ENCODE results near the gene SLC33A1. TPM values are rescaled to one million over a fixed set of nuclear protein-coding genes. Genes with fewer than 3 reads are reported as not detected.
"Not testable (repeated sequence)": the region's sequence is repeated elsewhere in the genome, so short reads cannot be mapped to it uniquely, and the experiment has no call there.

Gene SLC33A1
- total RNA-seq, 3 donors from 2014 or later, result 23.0 to 37.3 (median 33.8) TPM

GRCh38 chr3:155863072-155863784, 9.0 kb upstream of the SLC33A1 start:
- DNase-seq (ENCODE audit: low spot score in 2 of 2), result no peak
- Histone ChIP-seq H3K4me3 (no peak overlapping the region), H3K27me3 (no peaks in the 10 kb centered on the region), H3K27ac (no peak overlapping the region), H3K9me3 (no peaks in the 10 kb centered on the region), H3K4me1 (no peaks in the 10 kb centered on the region), H3K36me3 (no peaks in the 10 kb centered on the region)
- no peak for TF ChIP-seq POLR2A (IDR thresholded peaks at IDR 0.05)
- TF ChIP-seq CTCF (IDR thresholded peaks at IDR 0.05), result no peak
- TF ChIP-seq POLR2AphosphoS5 (IDR thresholded peaks at IDR 0.05), result no peak
- intact Hi-C loops (cut with DNase I; ENCODE audit: low total_unique reads), result no loop called here

GRCh38 chr3:155862290-155862982, 8.2 kb upstream of the SLC33A1 start:
- intact Hi-C loops (cut with DNase I; ENCODE audit: low total_unique reads); DNase-seq (ENCODE audit: low spot score in 2 of 2); H3K4me1 ChIP-seq; H3K27me3 ChIP-seq; H3K36me3 ChIP-seq; H3K27ac ChIP-seq; H3K4me3 ChIP-seq; H3K9me3 ChIP-seq: not testable (repeated sequence)

GRCh38 chr3:155861476-155862183, 7.4 kb upstream of the SLC33A1 start:
- Histone ChIP-seq H3K4me3 (no peak overlapping the region), H3K27me3 (no peaks in the 10 kb centered on the region), H3K9me3 (no peaks in the 10 kb centered on the region), H3K4me1 (no peaks in the 10 kb centered on the region), H3K36me3 (no peaks in the 10 kb centered on the region), H3K27ac (no peak overlapping the region)
- intact Hi-C loops (cut with DNase I; ENCODE audit: low total_unique reads), result no loop called here
- no peak for DNase-seq (ENCODE audit: low spot score in 2 of 2)
- no peak for TF ChIP-seq POLR2AphosphoS5 (IDR thresholded peaks at IDR 0.05)
- TF ChIP-seq CTCF (IDR thresholded peaks at IDR 0.05), result no peak
- TF ChIP-seq POLR2A (IDR thresholded peaks at IDR 0.05), result no peak

GRCh38 chr3:155860424-155860823, 6.2 kb upstream of the SLC33A1 start:
- H3K27ac ChIP-seq; H3K4me1 ChIP-seq; H3K4me3 ChIP-seq; H3K27me3 ChIP-seq; H3K36me3 ChIP-seq; DNase-seq (ENCODE audit: low spot score in 2 of 2); intact Hi-C loops (cut with DNase I; ENCODE audit: low total_unique reads); H3K9me3 ChIP-seq: not testable (repeated sequence)

- intact Hi-C loops (cut with DNase I; ENCODE audit: low total_unique reads), result no loop called here
- TF ChIP-seq POLR2A (IDR thresholded peaks at IDR 0.05), result no peak
- TF ChIP-seq POLR2AphosphoS5 (IDR thresholded peaks at IDR 0.05), result no peak
- TF ChIP-seq CTCF (IDR thresholded peaks at IDR 0.05), result no peak
- Histone ChIP-seq H3K4me1 (no peaks in the 10 kb centered on the region), H3K4me3 (no peak overlapping the region), H3K36me3 (no peaks in the 10 kb centered on the region), H3K9me3 (no peaks in the 10 kb centered on the region), H3K27me3 (no peaks in the 10 kb centered on the region), H3K27ac (no peak overlapping the region)
- no peak for DNase-seq (ENCODE audit: low spot score in 2 of 2)
Observed at GRCh38 chr3:155859859-155860258, 5.6 kb upstream of the SLC33A1 start.
